GM21717 (cell line): Measurements from ENCODE around the gene INSM1.

Source experiments
- ATAC-seq: cut with Tn5 transposase; IDR thresholded peaks from one replicate; pipeline ENCODE4 v1.9.1; 2021; ENCODE audit warnings: mild to moderate bottlenecking, moderate library complexity; ENCODE audit not compliant: unreplicated experiment

The INSM1 gene

DNA sequence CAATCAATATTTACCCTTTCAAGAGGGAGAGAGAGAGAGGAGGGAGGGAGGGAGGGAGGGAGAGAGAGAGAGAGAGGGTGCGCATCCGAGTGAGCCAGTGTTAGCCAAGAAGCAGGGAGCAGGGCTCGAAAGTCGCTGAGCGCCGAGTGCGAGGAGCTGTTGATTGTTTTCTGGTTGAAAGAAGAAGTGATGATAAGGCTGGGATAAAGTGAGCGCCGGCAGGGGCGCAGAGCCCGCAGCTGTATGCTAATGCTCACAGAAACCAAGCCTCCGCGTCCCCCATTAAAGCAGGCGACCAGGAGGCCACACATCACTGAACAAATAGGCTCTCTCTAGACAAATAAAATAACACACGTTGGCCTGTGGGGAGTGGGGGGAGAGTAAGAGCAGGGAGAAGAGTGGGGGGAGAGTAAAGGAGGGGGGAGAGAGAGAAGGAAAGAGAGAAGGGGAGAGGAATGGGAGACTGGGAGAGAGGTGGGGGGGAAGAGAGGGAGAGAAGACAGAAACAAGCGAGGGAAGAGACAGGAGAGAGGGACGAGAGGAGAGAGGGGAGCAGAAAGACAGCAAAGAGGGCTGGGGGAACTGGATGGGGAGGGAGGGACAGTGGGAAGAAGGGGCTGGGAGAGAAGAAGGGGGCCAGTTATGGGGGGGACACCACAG, 5.0 kb upstream of the INSM1 start:
- ATAC-seq = no peak

DNA sequence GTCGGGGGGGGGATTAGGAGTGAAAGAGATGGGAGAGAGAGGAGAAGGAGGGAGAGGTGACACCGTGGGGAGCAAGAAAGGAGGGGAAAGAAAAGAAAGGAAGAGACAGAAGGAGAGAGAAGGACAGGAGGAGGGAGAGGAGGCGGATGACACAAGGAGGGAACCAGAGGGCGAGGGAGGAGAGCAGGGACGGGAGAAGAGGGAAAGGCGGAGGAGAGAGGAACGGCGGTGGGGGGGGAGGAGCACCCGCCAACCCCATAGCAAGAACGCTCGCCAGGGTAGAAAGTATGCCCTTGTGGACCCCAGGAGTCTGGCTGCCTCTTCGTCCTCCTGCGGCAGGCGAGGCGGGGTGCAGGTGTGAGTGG, 4.5 kb upstream of the INSM1 start:
- no peak for ATAC-seq

DNA sequence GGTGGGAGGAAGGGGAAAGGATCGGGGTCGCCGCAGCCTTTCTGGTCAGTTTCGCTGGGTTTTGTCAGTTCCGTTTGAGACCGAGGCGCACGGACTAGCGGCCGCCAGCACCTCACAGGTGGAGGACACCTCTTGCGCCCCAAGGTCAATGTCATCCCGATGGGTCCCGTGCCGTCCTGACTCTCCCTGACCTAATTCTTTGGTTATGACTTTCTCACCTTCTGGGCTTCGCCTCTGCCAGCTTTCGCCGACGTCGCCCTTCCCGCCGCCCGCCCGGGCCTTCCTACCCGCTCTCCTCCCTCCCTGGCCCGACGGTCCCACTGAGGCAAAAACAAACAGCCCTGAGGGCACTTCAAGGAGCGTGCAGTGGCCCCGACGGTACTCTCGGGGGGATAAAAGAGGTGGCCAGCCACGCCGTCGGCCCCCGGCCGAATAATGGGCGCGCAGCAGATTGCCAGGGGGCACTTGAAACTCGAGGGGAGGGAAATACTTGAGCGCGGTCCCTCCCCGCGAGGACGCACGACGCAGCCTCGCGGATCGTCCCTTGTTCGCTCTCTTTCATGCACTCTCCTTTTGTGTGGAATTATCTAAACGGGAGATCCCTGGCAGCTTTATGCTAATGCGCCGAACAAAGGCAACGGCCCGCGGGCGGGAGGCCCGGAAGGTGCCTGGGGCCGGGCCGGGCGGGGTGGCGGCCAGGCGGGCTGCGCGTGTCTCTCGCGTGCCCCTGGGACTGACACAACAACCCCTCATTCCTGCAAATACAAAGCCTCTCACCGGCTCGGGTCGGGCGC, 3.9 kb upstream of the INSM1 start:
- no peak for ATAC-seq

DNA sequence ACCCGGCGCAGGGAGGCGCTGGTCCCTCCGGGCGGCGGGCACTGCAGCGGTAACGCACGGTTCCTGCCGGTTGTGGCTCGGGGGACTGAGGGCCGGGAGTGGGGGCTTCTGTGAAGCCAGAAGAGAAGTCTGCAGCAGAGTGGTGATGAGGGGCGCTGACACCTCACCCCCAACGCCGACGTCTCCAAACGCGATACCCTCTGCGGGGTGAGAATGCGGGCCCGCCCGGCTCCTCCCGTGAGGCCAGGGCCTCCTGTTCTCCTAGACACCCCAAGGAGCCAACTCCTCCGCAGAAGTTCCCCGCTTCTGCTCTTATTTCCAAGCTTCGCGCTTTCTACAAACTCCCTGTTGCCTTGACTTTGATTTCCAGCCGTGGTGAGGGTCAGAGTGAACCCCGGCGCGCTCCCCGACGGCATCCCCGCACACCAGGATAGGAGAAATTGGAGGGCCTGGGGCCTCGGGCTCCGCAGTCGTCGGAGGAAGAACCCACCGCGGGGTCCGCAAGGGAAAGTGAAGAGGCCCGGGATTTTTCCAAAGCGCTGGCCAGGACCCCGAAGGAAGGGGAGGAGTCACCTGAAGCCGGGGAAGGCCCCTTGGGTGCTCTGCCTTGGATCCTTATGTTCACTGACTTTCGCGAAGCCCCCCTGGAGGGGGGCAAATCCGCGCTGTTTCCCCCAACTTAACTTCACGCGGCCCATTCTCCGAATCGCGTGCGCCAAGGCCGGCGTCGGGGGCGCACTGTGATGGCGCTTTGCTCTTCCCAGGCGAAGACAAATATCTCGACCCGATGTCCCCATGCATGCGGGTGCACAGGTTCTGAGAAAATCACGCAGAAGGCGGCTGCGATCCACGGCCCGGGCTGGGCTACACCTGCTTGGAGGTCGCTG, 3.1 kb upstream of the INSM1 start:
- ATAC-seq = no peak

DNA sequence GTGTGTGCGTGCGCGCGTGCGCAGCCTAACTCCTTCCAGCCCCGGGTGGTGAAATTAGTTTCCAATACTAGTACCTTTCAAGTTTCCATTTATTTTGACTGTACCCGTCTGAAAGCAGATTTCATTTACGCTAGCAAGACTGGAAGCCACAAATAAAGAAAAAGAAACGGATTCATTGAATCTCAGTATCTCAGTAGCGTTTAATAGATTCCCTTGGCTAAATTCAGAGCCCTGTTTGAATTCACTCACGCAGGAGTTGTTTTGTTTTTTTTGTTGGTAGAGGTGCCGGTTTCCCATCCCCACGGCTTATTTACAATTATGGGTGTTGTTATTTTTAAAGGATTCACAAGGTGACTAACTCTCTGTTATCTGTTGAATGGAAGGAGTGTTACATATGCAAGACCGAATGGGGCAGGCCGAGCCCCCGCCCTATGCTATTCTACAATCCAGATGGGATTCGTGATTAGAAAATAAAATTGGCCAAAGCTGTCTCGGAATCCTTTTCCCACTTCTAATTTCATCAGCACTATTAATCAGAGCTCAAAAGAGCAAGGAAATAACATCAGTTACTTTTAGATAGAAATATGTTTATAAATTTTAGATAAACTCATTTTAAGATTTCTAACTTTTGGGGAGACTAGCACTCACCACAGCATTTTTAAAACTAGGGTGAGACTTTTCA, 2.3 kb upstream of the INSM1 start:
- no peak for ATAC-seq

DNA sequence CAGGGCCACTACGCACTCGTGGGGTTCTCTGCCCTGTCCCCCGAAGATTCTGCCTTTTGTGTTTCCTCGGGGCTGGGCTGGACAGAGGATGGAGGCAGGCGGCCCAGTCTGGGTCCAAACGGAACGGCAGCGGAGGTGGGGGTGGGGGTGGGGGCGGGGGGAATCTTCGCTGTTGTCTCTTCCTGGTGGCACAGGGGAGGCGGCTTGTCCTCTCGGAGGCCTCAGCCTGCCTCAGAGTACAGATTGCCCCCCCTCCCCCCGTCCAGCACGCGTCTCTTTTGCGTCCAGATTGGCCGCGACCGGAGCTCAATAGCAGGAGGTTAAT, 1.4 kb upstream of the INSM1 start:
- ATAC-seq = no peak

DNA sequence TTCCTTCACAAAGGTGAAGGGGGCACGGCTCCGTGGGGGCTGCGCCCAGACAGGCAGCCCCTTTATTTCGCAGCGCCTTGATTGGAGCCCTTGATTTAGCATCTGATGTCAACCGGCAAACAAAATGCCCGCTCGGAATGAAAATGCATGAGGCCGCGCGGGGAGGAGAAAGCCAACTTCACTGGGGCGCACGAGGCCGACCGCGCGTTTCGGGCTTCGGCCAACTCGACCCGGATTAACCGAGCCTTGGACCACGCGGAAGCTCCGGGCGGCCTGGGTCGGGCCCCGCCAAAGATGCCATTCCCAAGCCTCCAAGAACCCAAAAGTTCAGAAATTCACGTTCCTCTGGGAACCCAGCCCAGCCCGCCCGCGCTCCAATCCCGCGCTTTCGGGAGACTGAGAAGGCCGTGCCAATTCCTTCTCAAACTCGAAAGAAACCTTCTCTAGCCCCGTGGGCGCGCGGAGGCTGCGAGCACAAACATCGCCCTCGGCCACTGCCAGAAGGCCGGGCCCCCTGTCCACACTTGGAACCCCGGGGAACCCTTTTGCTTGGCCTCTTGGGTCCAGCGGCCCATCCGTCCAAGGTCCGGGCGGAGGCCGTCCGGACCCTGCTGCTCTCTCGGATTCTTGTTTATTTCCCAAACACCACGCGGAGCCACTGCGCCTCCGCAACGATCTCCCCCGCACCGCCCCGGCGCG, 879 bp upstream of the INSM1 start:
- ATAC-seq = no peak

DNA sequence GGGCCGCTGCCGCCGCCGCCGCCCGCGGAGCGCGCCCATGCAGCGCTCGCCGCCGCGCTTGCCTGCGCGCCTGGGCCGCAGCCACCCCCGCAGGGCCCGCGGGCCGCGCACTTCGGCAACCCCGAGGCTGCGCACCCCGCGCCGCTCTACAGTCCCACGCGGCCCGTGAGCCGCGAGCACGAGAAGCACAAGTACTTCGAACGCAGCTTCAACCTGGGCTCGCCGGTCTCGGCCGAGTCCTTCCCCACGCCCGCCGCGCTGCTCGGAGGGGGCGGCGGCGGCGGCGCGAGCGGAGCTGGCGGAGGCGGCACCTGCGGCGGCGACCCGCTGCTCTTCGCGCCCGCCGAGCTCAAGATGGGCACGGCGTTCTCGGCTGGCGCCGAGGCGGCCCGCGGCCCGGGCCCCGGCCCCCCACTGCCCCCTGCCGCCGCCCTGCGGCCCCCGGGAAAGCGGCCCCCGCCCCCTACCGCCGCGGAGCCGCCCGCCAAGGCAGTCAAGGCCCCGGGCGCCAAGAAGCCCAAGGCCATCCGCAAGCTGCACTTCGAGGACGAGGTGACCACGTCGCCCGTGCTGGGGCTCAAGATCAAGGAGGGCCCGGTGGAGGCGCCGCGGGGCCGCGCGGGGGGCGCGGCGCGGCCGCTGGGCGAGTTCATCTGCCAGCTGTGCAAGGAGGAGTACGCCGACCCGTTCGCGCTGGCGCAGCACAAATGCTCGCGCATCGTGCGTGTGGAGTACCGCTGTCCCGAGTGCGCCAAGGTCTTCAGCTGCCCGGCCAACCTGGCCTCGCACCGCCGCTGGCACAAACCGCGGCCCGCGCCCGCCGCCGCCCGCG, 730 bp downstream of the INSM1 start:
- no peak for ATAC-seq

DNA sequence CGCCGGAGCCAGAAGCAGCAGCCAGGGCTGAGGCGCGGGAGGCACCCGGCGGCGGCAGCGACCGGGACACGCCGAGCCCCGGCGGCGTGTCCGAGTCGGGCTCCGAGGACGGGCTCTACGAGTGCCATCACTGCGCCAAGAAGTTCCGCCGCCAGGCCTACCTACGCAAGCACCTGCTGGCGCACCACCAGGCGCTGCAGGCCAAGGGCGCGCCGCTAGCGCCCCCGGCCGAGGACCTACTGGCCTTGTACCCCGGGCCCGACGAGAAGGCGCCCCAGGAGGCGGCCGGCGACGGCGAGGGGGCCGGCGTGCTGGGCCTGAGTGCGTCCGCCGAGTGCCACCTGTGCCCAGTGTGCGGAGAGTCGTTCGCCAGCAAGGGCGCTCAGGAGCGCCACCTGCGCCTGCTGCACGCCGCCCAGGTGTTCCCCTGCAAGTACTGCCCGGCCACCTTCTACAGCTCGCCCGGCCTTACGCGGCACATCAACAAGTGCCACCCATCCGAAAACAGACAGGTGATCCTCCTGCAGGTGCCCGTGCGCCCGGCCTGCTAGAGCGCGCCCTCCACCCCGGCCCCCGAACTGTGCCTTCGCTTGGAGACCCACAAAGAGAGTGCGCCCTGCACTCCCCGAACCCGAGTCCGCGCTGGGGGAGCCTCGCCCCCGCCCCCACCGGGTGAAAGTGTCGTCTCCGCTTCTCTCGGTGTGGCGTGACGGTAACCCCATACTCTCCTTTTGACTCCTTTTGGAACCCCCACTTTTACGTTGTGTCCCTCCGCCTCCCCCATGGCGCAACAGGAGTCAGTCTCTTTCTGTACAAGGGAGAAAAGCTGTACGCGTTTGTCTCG, 1.6 kb downstream of the INSM1 start:
- ATAC-seq = no peak

DNA sequence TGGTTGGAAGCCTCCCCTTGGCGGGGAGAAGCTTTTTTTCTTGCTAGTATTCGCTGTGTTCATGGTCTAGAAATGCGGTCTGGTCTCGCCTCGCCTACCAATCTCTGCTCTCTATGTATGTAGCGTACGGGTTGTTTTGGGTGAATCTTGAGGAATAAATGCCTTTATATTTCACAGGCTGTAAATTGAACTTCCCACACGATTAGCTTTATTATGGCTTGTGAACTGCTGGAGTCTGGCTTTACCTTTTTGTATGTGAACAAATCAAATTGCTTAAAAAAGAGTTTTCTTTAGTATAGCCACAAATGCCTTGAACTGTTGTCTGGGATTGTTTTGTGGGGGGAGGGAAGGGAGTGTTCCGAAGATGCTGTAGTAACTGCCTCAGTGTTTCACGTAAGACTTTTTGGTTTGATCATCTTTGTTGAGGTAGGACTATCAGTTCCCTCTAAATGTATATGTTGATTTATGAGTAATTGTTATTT, 2.2 kb downstream of the INSM1 start:
- no peak for ATAC-seq

DNA sequence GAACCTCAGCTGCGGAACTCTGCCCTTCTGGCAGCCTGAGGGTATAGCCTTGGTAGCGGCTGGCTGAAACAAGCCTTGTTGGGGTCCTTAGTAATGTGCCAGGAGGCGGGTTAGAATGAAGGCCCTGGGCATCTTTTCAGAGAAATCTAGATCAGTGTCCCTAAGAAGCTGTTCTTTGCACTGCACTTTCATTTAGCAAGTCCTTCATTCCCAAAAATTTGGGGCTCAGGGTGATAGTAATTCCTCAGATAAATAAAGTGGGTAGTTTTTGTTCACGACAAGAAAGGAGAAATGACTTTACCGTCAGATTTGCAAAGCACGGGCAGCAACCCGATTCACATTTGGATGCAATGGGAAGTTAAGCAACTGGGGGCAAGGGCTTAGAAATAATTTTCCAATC, 3.2 kb downstream of the INSM1 start:
- no peak for ATAC-seq

DNA sequence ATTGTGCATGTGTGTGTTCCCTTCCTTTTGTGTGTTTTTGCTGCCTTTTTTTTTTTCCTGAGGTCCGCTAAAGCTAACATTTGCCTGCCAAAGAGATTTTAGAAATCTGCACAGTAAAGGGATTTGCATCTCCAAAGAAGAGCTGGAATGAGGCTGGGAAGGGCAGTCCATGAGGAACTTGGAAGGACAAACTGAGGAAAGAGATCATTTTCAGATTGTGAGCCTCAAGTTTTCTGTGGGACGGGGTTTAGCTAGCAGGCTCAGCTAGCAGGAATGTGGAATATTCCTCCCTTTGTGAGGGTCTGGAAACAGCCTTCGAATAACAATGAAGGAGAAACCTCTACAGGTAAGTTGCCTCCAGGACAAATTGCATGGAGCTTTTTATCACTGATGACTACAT, 3.8 kb downstream of the INSM1 start:
- no peak for ATAC-seq

DNA sequence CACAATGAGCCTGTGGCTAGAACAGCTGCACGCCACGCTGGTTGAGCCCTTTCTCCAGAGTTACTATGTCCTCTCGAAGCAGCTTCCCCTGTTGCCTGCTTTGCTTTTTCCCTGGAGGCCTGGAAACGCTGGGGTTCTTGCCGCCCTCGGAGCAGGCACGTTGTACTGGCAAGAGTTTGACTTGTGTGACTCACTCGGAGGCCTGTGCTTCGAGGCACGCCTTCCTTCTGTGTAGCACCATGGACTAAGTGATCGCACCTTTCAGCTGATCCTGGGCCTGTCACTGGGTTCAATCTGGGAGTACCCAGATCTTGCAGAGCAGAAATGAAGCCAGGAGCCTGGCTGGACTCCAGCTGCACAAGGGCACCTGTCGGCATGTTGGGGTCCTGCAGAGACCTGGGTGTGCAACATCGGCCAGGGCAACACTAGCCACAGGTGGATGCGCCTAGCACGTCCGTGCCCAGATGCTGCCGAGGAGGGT, 5.2 kb downstream of the INSM1 start:
- no peak for ATAC-seq

DNA sequence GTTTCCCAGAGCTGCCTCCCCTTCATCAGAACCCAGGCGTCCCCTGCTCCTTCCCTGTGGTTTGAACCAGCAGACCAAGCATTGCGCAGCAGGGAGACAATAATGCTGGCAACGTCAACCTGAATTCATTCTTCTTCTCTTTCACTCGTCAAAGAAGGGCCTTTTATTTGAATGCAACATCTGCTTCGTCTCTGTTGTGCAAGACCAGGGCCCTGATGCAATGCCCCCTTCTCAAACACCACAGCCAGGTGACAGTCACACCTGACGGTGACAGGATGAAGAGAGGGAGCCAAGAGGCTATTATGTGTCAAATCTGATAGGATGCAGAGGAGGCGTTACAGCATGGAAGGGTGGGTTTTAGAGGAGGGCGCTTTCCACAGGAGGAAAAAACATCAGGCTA, 8.0 kb downstream of the INSM1 start:
- no peak for ATAC-seq

DNA sequence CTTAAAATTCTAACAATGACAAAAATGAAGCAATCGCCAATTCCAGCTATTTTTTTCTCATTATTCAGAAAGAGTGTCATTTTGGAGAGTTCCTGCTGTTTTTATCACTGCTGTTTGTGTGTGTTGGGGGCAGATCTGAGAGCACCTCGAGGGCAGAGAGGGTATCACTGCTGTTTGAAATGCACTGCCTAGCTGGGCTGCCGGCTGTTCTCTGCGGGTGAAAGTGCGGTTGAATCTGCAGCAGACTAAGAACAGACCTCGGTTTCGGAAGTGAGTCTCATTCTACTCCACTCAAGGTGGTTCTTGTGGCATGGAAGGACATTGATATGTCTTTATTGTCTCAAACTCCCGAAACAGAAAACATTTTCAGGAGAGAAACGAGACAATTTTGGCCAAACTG, 18.3 kb downstream of the INSM1 start:
- no peak for ATAC-seq

DNA sequence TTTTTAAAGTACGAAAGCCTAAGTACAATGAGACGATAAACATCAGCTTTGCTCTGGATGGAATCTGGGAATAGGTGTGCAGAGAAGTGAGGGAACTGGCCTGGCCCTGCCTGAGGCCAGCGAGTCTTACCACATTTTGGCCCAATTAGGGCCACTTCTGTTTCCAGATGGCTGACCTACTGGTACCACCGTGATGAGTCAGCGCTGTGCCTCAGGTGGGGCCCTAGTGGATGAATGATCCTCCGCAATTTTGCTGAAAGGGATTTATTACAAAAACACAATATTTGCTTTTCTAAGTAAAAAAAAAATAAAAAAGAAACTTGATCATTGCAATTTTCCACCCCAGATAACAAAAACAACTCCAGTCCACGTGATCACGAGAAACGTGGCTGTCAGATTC, 22.5 kb downstream of the INSM1 start:
- no peak for ATAC-seq

DNA sequence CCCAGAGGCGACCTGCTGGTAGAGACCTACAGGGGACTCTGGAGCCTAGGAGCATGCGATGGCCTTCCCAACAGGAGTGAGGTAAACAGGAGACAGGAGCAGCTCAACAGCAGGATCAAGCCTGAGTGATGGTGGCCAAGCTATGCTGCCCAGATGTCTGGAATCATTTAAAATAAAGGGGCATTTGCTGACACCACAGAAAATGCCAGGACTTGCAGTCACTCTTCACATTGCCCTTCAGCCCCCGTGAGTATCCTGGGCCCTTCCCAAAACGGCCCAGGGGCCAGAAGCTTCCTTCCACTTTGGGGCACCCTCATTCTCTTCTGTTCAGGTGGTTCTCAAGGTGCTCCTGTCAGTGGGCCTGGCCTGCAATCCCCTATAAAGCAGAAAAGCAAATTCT, 23.2 kb downstream of the INSM1 start:
- no peak for ATAC-seq

DNA sequence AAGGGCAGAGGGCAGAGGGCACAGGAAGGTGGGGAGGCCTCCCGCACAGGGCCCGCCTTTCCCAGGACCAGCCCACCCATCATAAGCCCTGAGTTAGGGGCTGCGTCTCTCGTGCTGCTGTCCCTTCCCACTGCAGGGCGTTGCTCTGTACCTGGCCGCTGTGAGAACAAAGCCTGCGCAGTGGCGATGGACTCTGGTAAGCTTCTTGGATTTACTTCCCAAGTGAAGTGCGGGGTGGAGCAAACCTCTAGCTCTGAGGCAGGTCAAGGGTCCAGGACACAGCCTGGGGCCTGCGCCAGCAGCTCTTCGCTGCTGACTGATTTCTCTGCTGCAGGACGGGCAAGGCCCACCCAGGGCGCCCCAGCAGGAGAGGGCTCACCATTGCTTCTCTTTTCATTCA, 23.9 kb downstream of the INSM1 start:
- no peak for ATAC-seq
